ENCODE measurements around the gene DNAJA4.
A peak's percentile ranks its signal among the peaks of the same experiment; 100 is the strongest.

DNAJA4 gene

GRCh38 chr15:78313383-78313782 is 49.0 kb downstream of the DNAJA4 start:
- no peak for TF ChIP-seq CTCF (IDR thresholded peaks at IDR 0.05)

- TF ChIP-seq CTCF (IDR thresholded peaks at IDR 0.05), result no peak
These were observed 49.8 kb downstream of the DNAJA4 start for GRCh38 chr15:78314181-78314581.

- TF ChIP-seq CTCF (IDR thresholded peaks at IDR 0.05), result no peak
These were observed 51.4 kb downstream of the DNAJA4 start for GRCh38 chr15:78315686-78316282.

GRCh38 chr15:78316283-78317083 is 52.1 kb downstream of the DNAJA4 start:
- TF ChIP-seq CTCF (IDR thresholded peaks at IDR 0.05), result no peak

GRCh38 chr15:78317145-78317836 is 52.9 kb downstream of the DNAJA4 start:
- peak; percentile 38; the same call in 1 of the 2 replicates for TF ChIP-seq CTCF (IDR thresholded peaks at IDR 0.05)

GRCh38 chr15:78319588-78319987 is 55.2 kb downstream of the DNAJA4 start:
- TF ChIP-seq CTCF (IDR thresholded peaks at IDR 0.05), result no peak

GRCh38 chr15:78320183-78320582 is 55.8 kb downstream of the DNAJA4 start:
- TF ChIP-seq CTCF (IDR thresholded peaks at IDR 0.05), result no peak

All from LNCAP (cell line).